Peyer's patch (tissue), 4 donors: ENCODE data around the gene ADCY3. TPM values are rescaled to one million over a fixed set of nuclear protein-coding genes. Genes with fewer than 3 reads are reported as not detected.

Experiments used
- DNase-seq, 3 donors: peaks; one replicate each; pipeline ENCODE4 v3.0.0-alpha.2; 2017 to 2019
- H3K27ac ChIP-seq, 4 donors: fragments of 200-600 bp; sonication (generic); one replicate each; pipeline ENCODE4 v1.5.1; 2016 to 2019
- H3K27me3 ChIP-seq, 2 donors: fragments of 200-600 bp; sonication (generic); one replicate each; pipeline ENCODE4 v1.5.1; 2019
- H3K36me3 ChIP-seq, 3 donors: fragments of 200-600 bp; sonication (generic); one replicate each; pipeline ENCODE4 v1.5.1; 2016 to 2019
- H3K4me1 ChIP-seq, 4 donors: fragments of 200-600 bp; sonication (generic); one replicate each; pipeline ENCODE4 v1.5.1; 2016 to 2019
- H3K4me3 ChIP-seq, 4 donors: fragments of 200-600 bp; sonication (generic); 1 replicate in 3 of 4; 2 replicates in 1 of 4; pipeline ENCODE4 v1.5.1; 2016 to 2019; ENCODE audit warnings: mild to moderate bottlenecking in 1 of 4
- H3K9me3 ChIP-seq, 4 donors: fragments of 200-600 bp; sonication (generic); one replicate each; pipeline ENCODE4 v1.5.1; 2016 to 2019; ENCODE audit warnings: mild to moderate bottlenecking in 1 of 4
- CTCF ChIP-seq, 6 experiments: fragments of 450-650 bp in 4 of 6; fragments of 200-600 bp in 2 of 6; sonication (generic) in 1 of 6; IDR thresholded peaks; one replicate each; pipeline ENCODE4 v1.5.1; 2017 to 2019; ENCODE audit warnings: antibody characterized with exemption in 6 of 6, mild to moderate bottlenecking in 3 of 6, moderate library complexity in 1 of 6
- POLR2A ChIP-seq, 2 donors: fragments of 450-650 bp; IDR thresholded peaks; one replicate each; pipeline ENCODE4 v1.5.1; 2017; ENCODE audit warnings: antibody characterized with exemption in 2 of 2, mild to moderate bottlenecking in 2 of 2, moderate library complexity in 2 of 2
- total RNA-seq, 4 donors: library from RNA; depleted of rRNA; stranded (reverse); fragments of >200 nt; gene quantifications; one replicate each; pipeline ENCODE4 v1.1.0, GENCODE V29; 2016

The ADCY3 gene
- total RNA-seq, 4 donors from 2014 or later = 23.6 to 195 (median 56.4) TPM

DNA sequence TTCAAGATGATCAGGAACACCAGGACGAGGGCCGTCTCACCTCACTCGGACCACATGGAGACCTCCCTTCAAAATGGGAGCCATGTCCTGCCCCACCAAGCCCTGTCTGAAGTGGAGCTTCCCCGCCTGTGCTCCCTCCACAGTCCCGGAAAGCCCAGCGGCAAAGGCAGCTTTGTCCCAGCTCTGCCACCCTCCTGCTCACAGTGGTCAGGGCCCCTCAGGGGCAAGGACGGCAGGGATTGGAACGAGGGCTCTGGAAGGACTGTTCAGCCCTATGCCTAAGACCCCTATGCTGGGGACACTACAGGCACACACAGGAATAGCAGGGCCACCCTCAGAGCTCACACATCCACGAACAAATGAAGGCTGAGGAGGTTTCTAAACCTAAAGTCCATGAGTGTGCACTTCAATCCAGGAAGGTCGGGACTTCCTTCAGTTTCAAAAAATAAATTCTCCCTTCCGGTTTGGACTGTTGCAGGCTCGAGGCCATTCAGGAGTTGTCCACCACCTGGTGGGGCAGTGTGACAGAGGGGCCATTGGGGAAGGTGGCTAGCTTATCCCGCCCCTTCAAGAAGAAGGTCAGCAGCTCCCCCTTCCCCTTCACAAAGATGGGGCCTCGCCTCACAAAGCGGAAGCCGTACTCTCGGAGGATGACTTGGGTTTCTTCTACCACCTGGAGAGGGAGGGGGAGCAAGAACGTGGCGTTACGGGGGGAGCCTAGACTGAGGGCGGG is 100.4 kb downstream of the ADCY3 start:
- Histone ChIP-seq H3K36me3 (peaks cover 0 to 44% (median 0%) of the 10 kb centered on the region in 3 donors), H3K9me3 (no peaks in the 10 kb centered on the region), H3K27me3 (no peaks in the 10 kb centered on the region), H3K27ac (no peak overlapping the region), H3K4me3 (no peak overlapping the region), H3K4me1 (no peaks in the 10 kb centered on the region)
- peak in 1 of 3 donors; percentile 39 for DNase-seq
- no peak for TF ChIP-seq CTCF (IDR thresholded peaks at IDR 0.05)
- no peak for TF ChIP-seq POLR2A (IDR thresholded peaks at IDR 0.05)

DNA sequence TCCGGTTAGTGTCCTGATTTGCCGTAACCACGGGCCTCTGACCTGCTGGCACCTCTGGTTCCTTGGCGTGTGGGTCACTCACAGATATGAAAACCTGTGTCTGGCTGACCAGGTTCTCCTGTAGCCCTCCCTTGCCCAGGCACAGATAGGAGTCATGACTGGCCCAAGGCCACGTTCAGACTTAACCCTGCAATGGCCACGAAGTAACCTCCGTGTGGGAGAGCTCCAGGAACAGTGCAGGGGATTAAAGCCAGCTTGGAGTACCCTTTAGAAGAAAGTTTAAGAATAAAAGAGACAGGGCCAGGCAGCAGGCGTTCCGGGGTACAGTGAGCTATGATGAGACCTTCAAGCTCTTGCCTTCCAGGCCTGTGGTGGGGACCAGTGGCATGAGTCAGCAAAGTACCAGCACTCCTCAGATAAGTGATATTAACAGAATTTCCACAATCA is 101.3 kb downstream of the ADCY3 start:
- peak in 1 of 3 donors; percentile 40 for DNase-seq
- no peak for TF ChIP-seq POLR2A (IDR thresholded peaks at IDR 0.05)
- no peak for TF ChIP-seq CTCF (IDR thresholded peaks at IDR 0.05)
- Histone ChIP-seq H3K4me3 (no peak overlapping the region), H3K27me3 (no peaks in the 10 kb centered on the region), H3K27ac (no peak overlapping the region), H3K36me3 (peaks cover 0 to 44% (median 0%) of the 10 kb centered on the region in 3 donors), H3K4me1 (no peaks in the 10 kb centered on the region), H3K9me3 (no peaks in the 10 kb centered on the region)

DNA sequence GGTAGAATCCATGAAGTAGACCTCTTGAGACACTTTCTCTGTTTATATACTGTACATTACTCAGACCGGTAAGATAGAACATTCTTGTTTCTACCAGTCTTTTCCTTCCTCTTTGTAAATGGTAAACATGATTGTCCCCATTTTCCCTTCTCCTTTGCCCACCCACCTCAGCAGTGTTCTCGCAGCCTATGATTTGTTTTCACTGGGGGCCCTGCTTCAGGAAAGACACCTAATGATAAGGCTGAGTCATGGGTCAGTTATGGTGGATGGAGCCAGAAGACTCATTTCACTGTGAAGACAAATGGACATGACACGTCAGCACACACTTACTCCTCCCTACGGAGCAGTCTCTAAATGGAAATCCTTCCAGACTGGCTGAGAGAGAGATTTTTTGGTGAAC is 103.2 kb downstream of the ADCY3 start:
- TF ChIP-seq CTCF (IDR thresholded peaks at IDR 0.05) (no peak), POLR2A (IDR thresholded peaks at IDR 0.05) (no peak)
- peaks cover 0 to 40% (median 0%) of the 10 kb centered on the region in 3 donors for H3K36me3 ChIP-seq
- DNase-seq = no peak
- no peaks in the 10 kb centered on the region for H3K27me3 ChIP-seq
- no peaks in the 10 kb centered on the region for H3K9me3 ChIP-seq
- H3K27ac ChIP-seq = no peak overlapping the region
- no peak overlapping the region for H3K4me3 ChIP-seq
- no peaks in the 10 kb centered on the region for H3K4me1 ChIP-seq

DNA sequence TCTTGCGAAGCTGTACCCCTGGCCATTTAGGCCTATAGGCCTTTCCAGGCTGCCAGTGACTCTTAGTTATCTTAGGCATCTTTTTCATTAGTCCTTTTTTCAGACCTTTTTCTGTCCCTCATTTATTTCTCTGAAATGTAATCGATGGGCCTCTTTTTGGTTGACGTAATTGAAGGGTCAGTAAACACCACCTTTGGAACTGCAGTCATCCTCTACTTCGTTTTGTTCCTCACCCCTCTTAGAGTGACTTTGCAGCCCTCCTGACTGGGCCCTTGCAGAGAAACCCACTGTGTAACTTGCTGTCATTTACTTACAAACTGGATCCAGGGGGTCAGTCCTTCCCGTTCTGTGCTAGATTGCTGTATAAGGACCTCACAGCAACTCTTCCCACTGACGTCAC is 103.6 kb downstream of the ADCY3 start:
- Histone ChIP-seq H3K4me3 (no peak overlapping the region), H3K9me3 (no peaks in the 10 kb centered on the region), H3K36me3 (peaks cover 0 to 36% (median 0%) of the 10 kb centered on the region in 3 donors), H3K27ac (no peak overlapping the region), H3K27me3 (no peaks in the 10 kb centered on the region), H3K4me1 (no peaks in the 10 kb centered on the region)
- TF ChIP-seq POLR2A (IDR thresholded peaks at IDR 0.05) (no peak), CTCF (IDR thresholded peaks at IDR 0.05) (no peak)
- no peak for DNase-seq

GRCh38 chr2:24815171-24815570 is 104.9 kb downstream of the ADCY3 start:
- no peak overlapping the region for H3K27ac ChIP-seq
- DNase-seq = no peak
- no peaks in the 10 kb centered on the region for H3K9me3 ChIP-seq
- peaks cover 0 to 23% (median 0%) of the 10 kb centered on the region in 3 donors for H3K36me3 ChIP-seq
- no peaks in the 10 kb centered on the region for H3K27me3 ChIP-seq
- no peaks in the 10 kb centered on the region for H3K4me1 ChIP-seq
- no peak overlapping the region for H3K4me3 ChIP-seq
- no peak for TF ChIP-seq POLR2A (IDR thresholded peaks at IDR 0.05)
- TF ChIP-seq CTCF (IDR thresholded peaks at IDR 0.05) = no peak
